Activated CD4-positive, CD25-positive, alpha-beta regulatory T cell (primary cell): Measurements from ENCODE around the gene TBC1D22A.
"Not testable (repeated sequence)": the region's sequence is repeated elsewhere in the genome, so short reads cannot be mapped to it uniquely, and the experiment has no call there.

Experiments
- DNase-seq, 4 experiments: peaks; one replicate each; lab custom pipeline; 2025; lab: John Stamatoyannopoulos, UW

TBC1D22A gene

GRCh38 chr22:47047321-47048122 is 285.1 kb downstream of the TBC1D22A start:
- DNase-seq = no peak

DNA sequence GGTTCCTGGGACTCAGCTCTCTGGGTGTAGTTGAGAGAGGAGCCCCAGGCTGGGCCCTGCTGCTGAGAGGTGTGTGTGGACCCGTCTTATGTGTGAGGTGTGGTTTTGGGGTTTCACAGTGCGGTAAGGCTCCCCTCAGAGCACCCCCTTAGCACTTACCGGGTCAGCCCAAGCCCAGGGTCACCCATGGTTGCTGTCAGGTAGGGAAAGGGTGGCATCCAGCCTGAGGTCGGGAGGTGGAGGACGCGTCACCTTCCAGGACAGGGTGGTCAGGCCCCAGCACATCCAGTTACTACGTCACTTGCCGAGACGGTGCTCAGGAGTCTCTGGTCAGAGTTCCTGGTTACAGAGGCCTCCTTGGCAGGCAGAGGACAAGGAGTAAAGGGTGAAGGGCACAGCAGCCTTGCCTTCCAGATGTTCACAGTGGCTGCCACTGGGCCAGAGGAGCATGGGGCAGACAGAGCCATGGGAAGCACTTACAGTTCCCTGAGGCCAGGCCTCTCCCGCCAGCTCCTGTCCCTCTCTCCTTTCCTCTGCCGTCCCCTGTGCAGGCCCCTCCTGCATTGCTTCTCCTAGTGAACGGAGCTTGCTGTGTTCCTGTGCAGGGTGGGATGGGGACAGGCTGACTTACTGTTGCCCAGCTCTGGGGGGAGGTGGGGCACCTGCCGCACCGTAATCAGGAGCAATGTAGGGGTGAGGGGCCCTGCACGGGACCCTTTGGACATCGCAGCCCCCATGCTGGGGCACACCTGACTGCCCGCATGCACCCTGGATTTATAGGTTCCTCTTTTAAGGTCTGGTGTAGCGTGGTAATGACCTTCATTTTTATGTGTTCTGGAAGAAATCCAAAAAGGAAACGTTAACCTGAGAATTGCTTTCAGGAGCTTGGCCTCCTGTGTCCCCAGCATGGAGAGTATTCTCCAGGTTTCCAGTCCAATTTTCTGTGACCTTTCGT is 285.9 kb downstream of the TBC1D22A start:
- no peak for DNase-seq

DNA sequence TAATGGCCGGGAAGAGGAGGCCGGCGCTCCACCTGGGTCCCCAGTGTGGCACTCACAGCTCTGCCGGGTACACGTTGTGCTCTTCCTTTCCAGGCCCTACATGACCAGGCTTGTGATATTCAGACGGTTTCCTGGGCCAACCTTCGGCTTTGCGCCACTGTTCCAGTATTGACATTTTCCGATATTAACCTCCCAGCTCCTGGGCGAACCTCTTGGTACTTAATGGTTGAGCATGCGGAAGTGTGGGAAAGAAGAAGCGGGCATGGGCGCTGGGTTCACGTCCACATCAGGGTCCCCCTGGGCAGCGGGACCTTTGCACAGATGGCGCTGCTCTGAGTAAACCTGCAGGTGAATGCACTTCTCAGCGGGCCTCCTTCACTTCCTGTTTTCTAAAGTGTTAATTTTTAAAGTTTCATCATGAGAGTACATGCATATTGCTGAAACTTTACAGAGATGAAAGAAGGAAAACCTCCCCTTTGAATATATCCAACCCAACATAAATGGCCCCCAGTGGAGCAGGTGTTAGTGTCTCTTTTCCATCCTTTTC is 286.7 kb downstream of the TBC1D22A start:
- DNase-seq = no peak

- DNase-seq = not testable (repeated sequence)
These were observed 287.4 kb downstream of the TBC1D22A start for GRCh38 chr22:47049736-47050400.

DNA sequence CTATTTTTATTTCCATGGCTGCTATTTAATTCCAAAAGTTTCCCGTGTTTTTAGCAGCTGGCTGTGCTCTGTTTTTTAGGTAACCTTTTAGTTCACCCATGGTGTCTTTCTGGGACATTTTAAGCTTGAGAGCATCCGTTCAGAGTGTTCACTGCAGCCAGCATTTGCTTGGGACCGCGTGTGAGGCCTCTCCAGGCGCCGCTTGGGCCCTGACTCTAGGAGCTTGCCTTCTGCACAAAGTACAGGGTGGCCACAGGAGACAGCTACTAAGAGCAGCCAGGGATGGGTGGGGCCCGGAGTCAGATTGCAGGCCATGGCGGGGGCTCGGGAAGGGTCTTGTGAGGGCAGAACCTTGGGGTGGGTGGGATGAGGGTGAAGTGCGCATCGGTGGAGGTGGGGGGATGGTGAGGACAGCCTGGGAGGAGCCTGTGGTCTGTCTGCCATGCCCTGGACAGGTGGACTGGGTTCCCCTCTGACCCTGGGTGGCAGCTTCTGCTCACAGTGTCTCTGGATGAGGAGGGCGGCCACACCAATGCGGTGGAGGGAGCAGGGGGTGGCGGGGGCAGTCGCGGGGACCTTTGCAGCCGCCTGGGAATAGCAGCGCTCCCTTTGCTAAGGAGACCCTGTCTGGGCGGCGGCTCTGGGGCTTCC is 288.1 kb downstream of the TBC1D22A start:
- no peak for DNase-seq

DNA sequence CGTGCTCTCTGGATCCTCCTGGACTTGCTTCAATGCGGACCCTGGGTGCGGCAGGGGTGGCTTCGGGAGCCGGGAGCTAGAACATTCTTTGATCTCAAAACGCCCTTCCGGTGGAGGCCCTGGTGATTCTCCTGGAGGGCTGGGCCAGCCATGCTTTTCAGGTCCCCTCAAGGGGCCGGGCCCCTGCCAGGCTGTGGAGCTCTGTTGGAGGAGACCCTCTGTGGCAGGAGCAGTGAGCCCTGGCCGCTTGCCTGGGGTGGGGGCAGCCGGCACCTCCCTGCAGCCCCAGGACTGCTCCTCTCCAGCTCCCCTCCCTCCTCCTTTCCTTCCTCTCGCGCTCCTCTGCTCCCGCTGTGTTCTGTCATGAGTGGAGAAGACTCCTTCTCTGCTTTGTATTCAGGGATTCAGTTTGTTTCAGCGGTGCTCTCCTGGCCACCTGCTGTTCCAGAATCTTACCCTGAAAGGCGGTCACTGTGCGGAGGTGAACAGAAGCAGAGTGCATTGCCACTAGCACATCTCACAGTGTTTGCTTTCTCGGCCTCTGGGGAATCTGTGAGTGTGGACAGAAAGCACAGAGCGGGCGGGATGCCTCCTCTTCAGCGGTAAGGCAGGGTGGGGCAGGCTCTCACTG is 289.1 kb downstream of the TBC1D22A start:
- DNase-seq = no peak

- DNase-seq = no peak
These were observed 290.0 kb downstream of the TBC1D22A start for GRCh38 chr22:47052236-47053012.

DNA sequence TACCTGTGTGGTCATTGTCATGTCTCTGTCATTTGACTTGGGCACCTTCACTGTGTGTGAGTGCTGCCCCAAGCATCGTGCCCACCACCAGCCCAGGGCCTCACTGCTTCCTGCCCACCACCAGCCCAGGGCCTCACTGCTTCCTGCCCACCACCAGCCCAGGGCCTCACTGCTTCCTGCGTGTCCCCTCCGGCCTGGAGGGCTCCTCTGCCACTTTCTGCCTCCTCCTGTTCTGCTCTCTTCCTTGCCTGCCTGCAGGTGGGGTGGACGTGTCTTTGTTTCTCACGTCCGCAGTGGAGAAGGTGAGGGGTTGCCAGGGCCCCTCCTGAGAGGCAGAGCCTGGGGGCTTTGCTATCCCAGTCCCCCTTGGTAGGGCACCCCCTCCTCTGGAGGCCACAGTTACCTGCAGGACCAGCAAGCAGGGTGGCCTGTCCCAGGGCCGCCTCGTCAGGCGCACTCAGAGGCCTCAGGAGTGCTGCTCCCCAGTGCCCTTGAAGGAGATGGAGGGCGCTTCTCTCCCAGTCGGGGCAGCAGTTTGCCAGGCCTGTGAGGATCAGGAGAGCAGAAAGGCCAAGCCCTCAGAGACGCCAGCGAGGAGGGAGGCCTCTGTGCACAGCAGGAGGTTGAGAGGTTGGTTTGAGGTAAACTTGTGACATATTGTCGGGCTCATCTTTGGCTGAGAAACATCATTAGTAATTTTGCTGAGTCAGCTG is 290.7 kb downstream of the TBC1D22A start:
- no peak for DNase-seq

GRCh38 chr22:47053726-47054141 is 291.3 kb downstream of the TBC1D22A start:
- no peak for DNase-seq

GRCh38 chr22:47054231-47055072 is 292.0 kb downstream of the TBC1D22A start:
- DNase-seq = no peak

- no peak for DNase-seq
These were observed 292.6 kb downstream of the TBC1D22A start for GRCh38 chr22:47055073-47055355.

- no peak for DNase-seq
These were observed 293.0 kb downstream of the TBC1D22A start for GRCh38 chr22:47055461-47055860.

- no peak for DNase-seq
These were observed 293.5 kb downstream of the TBC1D22A start for GRCh38 chr22:47055921-47056320.

- no peak for DNase-seq
These were observed 293.9 kb downstream of the TBC1D22A start for GRCh38 chr22:47056361-47056760.

DNA sequence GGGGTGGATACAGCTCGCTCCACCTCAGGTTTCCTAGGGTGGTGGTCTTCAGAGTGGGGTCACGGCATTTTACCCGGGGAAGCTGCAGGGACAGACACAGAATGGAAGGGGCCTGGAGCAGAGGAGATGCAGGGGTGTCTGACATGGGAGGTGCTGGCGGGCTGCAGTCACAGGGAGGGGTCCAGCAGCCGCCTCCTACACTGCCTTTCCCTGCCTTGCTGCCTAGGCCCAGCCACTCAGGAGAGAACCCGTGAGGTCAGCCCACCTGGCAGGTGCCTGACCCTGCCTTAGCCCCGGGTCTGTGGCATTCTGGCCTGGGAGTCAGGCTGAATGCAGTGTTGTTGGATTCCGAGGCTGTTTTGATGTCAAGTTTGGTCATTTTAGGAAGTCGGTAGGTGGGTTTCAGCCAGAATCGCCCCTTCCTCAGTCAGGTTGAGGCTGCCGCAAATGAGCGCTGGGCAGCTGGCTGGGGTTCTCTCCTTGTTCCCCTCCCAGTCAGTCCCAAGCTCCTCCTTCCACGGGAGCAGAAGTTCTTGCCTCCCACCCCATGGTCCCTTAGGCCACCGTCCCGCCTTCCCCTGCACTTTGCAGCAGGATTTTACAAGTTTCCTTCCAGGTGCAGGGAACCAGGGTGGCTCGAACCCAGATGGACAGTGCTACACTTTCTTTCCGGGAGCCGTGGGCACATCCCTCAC is 294.5 kb downstream of the TBC1D22A start:
- no peak for DNase-seq

GRCh38 chr22:47057916-47058585 is 295.6 kb downstream of the TBC1D22A start:
- no peak for DNase-seq

DNA sequence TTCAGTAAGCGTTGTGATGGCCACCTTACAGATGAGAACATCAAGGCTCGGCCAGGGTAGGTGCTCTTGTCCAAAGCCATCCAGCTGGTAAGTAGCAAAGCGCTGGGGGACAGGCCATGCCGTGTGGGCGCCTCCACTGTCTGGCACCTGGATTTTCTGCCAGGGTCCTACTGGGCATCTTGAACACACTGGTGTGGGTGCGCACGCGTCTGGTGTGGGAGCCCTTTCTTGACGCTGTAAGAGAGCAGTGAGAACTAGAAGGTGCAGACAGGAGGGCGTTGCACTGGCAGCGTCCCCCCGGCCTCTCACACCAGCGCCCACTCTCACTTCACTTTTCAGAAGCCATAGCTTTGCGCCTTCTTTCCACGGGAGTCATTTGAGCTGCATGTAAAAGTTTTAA is 296.6 kb downstream of the TBC1D22A start:
- no peak for DNase-seq

GRCh38 chr22:47059701-47060161 is 297.3 kb downstream of the TBC1D22A start:
- DNase-seq = no peak
